HFF-Myc (cell line): Measurements from ENCODE around the gene GBGT1.

ENCODE experiments used
- DNase-seq: peaks from one replicate; pipeline ENCODE4 v3.0.0-alpha.2; 2011; ENCODE audit warnings: low read depth; ENCODE audit errors: extremely low read depth
- H3K4me3 ChIP-seq: replicated peaks from 2 replicates; pipeline ENCODE4 v1.5.1; 2011; ENCODE audit warnings: low read depth, mild to moderate bottlenecking, control low read depth, low read length
- CTCF ChIP-seq: IDR thresholded peaks from 2 replicates; pipeline ENCODE4 v1.5.1; 2012; ENCODE audit warnings: mild to moderate bottlenecking, low read depth, low read length, control low read depth; ENCODE audit errors: missing control alignments

GBGT1 gene

DNA sequence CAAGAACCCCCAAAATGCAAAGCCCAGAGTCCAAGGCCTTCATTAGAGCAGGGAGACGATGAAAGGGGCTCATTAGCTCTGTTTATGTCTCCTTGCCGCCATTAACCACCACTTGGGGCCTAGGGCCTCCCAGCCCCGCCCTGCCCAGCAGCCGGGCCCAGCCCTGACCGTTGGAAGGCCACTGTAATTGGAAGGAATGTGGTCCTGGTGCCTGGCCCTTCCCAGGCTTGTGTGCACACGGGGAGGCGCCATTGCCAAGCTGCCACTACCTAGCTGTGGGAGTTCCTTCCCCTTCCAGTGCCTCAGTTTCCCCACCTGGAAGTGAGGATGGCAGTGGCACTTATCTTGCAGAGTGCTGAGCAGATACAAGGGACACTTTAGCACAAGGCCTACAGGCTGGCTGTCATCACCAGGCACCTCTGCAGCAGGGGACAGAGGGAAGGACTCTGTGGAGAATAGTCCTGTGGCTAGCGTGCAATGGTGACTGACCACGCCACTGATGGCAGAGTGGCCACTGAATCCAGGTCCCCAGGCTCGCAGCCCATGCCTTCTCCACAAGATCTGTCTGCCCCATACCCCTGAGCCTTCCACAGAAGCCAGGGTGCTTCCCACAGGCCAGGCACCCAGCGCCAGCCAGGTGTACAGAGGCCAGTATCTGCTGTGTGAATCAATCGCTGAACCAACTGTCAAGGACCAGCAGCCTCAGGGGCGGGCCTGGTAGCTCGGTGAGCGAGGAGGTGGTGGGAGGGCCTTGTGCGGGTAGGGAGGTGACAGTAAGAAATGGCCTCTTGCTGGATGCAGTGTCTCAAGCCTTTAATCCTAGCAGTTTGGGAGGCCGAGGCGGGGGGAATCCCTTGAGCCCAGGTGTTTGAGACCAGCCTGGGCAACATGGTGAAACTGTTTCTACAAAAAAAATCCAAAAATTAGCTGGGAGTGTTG, 20.8 kb downstream of the GBGT1 start:
- DNase-seq = no peak
- no peak overlapping the region for H3K4me3 ChIP-seq
- no peak for TF ChIP-seq CTCF

- no peak overlapping the region for H3K4me3 ChIP-seq
- no peak for DNase-seq
- TF ChIP-seq CTCF = no peak
These were observed 21.7 kb downstream of the GBGT1 start for GRCh38 chr9:133141833-133142595.

GRCh38 chr9:133140606-133141005, 23.1 kb downstream of the GBGT1 start:
- TF ChIP-seq CTCF = no peak
- DNase-seq = no peak
- no peak overlapping the region for H3K4me3 ChIP-seq

- no peak overlapping the region for H3K4me3 ChIP-seq
- TF ChIP-seq CTCF = no peak
- no peak for DNase-seq
These were observed 23.6 kb downstream of the GBGT1 start for GRCh38 chr9:133140174-133140505.

DNA sequence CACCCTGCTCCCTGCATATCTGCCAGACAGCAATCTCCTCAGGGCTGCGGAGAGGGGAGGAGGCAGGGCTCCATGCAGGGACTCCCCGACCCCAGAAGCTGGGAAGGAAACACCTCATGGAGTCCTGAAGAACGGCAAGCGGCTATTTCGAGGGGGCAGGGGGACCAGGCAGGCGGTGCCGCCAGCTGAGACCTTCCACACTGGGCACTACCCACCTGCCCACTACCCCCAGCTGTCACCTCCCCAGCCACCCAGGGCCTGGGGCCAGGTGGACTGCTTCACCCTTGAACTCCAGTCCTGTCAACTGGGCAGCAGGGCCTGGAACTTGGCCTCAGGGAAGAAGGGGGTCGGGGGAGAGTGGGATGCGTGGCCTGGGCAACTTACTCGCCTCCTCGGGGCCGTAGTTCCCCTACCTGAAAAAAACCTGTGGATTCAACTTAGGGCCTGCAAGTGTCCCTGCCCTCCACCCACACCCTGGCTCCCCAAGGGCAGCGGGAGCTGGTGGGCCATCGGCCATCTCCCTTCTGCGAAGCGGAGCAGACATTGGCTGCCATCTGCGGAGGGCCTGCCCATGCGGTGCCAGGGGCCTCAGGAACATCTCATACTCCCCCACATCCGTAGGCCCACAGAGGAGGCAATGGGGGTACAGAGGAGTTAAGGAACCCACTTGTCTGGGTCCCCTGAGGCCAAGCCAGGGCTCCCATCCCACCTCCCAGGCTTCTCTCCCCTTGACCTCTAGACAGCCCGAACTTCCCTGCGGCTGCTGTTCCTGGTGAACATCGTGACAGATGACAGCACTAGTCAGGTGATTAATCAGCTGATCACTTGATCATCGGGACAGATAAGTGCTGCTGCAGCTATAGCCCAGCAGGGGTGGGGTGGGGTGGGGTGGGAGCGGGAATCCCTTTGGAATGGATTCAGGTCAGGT, 24.2 kb downstream of the GBGT1 start:
- DNase-seq = no peak
- no peak overlapping the region for H3K4me3 ChIP-seq
- TF ChIP-seq CTCF = no peak

- no peak for TF ChIP-seq CTCF
- no peak for DNase-seq
- H3K4me3 ChIP-seq = no peak overlapping the region
These were observed 26.1 kb downstream of the GBGT1 start for GRCh38 chr9:133137451-133138231.
